ENCODE results near the gene ORC2.
"Not testable (repeated sequence)": the region's sequence is repeated elsewhere in the genome, so short reads cannot be mapped to it uniquely, and the experiment has no call there.

Gene ORC2

DNA sequence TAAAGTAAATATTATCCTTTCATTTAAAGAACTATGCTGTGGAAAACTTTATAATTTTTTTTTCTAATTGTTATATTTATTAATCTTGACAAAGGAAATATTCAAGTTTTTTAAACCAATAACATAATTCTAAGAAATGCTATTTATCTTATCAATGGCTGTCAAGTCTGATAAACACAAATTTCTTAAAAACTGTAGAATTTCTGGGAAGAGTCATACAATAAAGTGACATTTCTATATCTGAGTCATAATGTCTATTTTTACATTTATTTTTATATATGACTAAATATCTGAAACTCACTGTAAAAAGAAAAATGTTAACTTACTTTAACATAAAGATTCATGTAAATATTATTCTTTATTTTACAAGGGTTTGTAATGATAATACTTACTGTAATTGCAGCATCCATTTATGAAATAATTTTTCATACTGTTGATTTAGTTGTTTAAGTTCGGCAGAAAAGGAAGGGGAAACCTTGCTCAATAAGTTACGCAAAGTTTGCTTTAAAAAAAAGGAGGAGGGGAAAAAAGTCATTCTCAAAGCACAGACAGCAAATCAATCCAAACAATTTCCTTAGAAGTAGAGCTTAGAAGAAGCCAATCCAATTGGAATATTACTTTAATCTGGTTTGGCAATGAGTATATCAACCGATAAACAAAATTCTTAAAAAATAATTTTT lies 32.4 kb downstream of the ORC2 start:
- DNase-seq: no peak

GRCh38 chr2:200929334-200930249 lies 33.9 kb downstream of the ORC2 start:
- no peak for DNase-seq

GRCh38 chr2:200922439-200922838 lies 41.0 kb downstream of the ORC2 start:
- DNase-seq: no peak

DNA sequence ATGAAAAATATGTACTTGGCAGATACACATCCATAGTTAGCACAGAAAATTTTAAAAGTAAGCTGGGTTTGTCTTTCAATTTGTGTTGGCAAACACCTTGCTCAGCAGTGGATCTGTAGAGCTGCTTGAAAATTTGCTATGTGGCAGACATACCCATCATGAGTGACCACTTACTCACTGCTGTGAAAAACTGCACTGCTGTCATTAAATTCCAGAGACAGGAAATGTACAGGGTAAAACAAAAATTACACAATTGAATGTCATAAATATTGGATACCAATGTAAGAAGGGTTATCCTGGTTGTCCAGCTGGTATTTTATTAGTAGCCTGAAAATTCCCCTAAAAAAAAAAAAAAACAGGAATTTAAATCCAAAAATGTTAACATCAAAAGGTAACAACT lies 49.8 kb downstream of the ORC2 start:
- DNase-seq: no peak

DNA sequence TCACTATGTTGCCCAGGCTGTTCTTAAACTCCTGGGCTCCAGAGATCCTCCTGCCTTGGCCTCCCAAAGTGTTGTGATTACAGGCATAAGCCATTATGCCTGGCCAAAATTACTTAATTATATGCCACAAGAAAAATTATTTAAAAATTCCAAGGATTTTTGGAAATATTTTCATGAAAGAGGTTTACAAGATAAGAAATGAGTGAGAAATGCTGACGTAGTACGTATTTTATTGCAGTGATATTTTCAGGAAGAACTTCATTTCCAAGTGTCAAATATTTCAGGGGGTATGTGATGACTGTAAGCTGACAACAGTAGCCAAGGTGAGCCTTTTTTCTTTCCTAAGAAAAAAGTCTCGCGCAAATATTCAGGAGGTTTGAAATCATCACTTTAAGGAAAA lies 53.5 kb downstream of the ORC2 start:
- no peak for DNase-seq

GRCh38 chr2:200905618-200906296 lies 57.7 kb downstream of the ORC2 start:
- peak; percentile 68 to 73 for DNase-seq

- peak; percentile 63 to 70 for DNase-seq
Observed at GRCh38 chr2:200901459-200902072, 61.9 kb downstream of the ORC2 start.

- DNase-seq: no peak
Observed at GRCh38 chr2:200899482-200899881, 64.0 kb downstream of the ORC2 start.

DNA sequence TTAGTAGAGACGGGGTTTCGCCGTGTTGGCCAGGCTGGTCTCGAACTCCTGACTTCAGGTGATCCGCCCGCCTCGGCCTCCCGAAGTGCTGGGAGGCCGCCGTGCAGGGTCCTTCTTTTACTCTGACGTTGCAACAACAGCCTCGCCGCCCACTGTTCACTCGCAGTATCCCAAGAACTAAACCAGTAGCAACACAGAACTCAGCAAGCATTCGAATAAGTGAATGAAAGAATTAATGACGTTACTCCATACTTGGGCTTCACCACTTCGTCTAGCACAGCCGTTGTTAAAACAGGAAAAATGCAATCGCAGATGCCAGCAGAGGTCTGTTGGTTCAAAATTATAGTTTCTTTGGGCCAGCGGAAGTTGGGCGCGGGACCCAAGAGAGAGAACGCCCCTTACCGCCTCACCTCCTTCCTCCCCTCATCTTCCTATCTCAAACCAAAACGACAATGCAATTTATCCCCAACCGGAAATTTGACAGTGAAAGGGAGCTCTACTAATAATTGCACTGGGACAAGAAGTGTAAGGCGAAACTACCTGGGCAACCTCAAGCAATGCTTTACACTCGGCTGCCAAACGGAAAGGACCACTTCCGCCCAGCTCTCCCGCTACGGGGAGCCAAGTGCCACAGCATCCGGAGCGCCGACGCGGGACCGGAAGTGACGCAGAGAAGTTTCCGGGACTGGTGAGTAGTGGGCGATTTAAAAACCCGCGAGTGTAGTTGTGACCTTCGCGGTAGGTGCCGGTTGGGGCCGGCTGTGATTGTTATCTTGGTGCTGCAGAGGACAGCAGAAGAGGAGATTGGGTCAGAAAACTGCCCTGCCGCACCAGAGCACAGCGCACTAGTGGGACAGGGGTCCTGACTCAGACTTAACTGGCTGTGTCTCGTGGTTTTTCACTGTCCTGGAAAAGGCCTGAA lies 74.5 kb downstream of the ORC2 start, which contains the start of the genes NIF3L1 and PPIL3:
NIF3L1 (plus strand) TSS at position 668 of the 922 bp plus-strand sequence. CDS start 2,573 bp downstream, outside the sequence.
PPIL3 (minus strand) TSS at position 374 of the 922 bp plus-strand sequence. CDS start 1,462 bp downstream, outside the sequence.
- DNase-seq: peak; percentile 97 to 98

- not testable (repeated sequence) for DNase-seq
Observed at GRCh38 chr2:200881715-200882249, 81.7 kb downstream of the ORC2 start.

DNA sequence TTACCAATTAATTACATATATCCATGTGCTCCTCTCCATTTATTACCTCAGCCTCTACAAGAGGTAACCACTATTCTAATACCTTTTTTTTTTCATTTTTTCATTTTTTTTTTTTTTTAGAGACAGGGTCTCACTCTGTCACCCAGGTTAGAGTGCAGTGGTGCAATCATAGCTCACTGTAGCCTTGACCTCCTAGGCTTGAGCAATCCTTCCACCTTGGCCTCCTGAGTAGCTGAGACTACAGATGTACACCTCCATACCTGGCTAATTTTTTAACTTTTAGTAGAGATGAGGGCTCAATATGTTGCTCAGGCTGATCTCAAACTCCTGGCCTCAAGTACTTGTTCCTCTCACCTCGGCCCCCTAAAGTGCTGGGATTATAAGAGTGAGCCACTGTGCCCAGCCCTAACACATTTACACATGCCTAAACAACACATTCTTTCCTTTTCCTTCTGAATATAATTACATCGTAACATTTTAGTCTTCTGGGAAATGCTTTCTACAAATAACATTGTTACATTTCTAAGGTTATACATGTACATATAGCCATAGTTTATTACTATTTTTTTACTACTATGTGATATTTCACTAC lies 85.1 kb downstream of the ORC2 start:
- no peak for DNase-seq

DNA sequence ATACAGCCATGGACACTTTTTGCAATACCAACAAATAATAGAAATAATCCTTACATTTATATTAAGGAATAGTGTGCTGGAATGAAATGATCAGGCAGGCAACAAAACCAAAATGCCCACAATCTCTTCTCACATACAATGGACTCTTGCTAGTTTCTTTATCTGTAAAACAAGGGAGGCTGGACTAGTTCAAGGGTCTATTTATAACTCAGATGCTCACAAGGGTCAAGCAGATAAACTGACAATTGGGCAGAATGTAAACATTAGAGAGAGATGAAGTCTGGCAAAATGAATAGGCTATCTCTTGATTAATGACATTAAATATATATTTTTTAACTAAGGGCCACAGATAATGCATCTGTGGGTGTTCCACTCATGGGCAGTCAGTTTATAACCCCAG lies 86.0 kb downstream of the ORC2 start:
- DNase-seq: no peak

DNA sequence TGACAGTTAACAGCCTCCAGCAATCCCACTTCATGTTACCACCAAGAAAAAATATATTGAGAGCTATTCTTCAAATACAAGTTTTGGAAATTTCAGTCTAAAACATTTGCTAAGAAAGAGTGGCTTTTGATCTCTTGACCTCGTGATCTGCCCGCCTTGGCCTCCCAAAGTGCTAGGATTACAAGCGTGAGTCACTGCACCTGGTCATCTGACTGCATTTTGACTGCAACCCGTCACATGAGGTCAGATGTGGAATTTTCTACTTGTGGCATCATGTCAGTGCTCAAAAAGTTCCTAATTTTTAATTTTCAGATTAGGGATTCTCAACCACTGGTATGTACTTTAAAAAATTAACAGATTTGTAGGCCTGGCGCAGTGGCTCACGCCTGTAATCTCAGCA lies 89.9 kb downstream of the ORC2 start:
- no peak for DNase-seq

GRCh38 chr2:200871151-200871550 lies 92.3 kb downstream of the ORC2 start:
- DNase-seq: no peak

GRCh38 chr2:200869014-200869413 lies 94.4 kb downstream of the ORC2 start:
- DNase-seq: no peak

- peak; percentile 96 to 97 for DNase-seq
Observed at GRCh38 chr2:200864176-200865034, 99.1 kb downstream of the ORC2 start, which contains the start of gene CLK1. TSS of gene CLK1 (minus strand) at chr2:200864658. CDS start at chr2:200861862, 2,796 bp downstream.

DNA sequence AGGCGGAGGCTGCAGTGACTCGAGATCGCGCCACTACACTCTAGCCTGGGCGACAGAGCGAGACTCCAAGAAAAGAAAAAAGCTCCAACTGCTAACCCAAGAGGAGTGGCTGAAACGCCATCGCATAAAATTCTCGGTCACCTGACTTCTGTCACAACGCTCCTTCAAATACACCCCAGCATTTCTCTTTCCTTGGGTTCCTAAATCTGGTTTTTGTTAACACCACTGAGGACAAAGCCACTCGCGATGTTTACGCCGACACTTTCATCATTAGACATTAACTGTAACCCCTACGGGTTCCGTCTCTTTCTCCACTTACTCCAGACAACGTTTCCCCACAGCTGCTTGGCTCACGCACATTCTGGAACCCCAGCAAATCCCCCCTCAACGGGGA lies 99.7 kb downstream of the ORC2 start:
- peak in 1 of 2 experiments; percentile 32 for DNase-seq

GRCh38 chr2:200862532-200863000 lies 100.9 kb downstream of the ORC2 start:
- DNase-seq: peak; percentile 61 to 69

DNA sequence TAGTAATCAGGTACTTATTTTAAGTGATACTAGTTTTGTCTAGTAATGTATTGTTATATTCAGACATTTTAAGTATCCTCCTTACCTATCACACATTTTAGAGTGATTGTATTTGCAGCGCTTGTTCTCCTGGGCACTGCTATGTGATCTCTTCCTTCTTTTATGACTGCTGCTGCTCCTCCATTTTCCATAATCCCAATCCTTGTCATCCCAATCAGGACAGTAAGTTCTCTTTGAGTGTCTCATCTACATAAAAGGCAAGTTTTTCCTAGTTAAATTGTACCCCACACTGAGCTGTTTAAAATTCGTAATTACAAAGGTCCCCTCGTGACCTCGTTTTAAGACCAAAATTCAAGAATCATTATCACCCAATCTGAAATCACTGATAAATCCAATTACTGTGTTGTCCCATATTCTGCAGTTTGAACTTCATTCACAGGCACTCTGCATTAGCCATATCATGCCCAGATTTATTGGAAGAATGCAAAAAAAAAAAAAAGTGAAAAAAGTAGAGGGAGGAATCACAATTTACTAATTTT lies 101.8 kb downstream of the ORC2 start:
- DNase-seq: no peak
